Transverse colon (tissue), 4 donors: ENCODE data around the gene PRR7.
A peak's percentile ranks its signal among the peaks of the same experiment; 100 is the strongest.

ENCODE experiments used
- POLR2AphosphoS5 ChIP-seq, 3 donors: sonication (generic); formaldehyde crosslinking; IDR thresholded peaks; one replicate each; pipeline ENCODE4 v1.6.1; 2016; ENCODE audit warnings: antibody characterized with exemption in 3 of 3
- TF ChIP-seq, protein P1 (sequence below), 5 experiments: fragments of 200-600 bp in 3 of 5; fragments of 450-650 bp in 2 of 5; sonication (generic) in 3 of 5; IDR thresholded peaks; 1 replicate in 2 of 5; 2 replicates in 3 of 5; pipeline ENCODE4 v1.5.1; 2016 to 2017; ENCODE audit warnings: antibody characterized with exemption in 5 of 5, inconsistent platforms in 3 of 5, mild to moderate bottlenecking in 2 of 5, moderate library complexity in 1 of 5

DNA sequence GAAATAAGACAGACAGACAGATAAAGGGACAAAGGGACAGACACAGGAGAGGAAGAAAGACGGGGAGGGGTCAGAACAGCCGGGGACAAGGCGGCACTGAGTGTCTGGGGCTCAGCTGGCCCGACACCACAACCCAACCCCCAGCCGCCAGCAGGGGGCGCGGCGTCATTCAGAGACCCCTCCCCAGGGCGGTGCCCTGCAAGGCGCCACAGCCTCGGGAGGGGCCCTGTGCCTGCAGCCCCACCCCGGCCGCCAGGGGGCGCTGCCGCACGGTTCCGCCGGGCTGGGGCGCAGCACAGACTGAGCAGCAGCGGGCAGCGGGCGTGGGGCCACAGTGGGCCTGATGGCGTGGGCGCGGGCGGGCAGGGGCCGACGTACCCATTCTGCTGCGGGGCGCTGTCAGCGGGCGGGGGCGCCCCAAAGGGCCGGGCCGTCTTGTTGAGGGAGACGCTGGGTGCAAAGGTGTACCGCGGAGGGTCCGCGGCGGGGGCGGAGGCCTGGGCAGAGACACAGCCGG lies 44.9 kb downstream of the PRR7 start:
- TF ChIP-seq, protein P1, sequence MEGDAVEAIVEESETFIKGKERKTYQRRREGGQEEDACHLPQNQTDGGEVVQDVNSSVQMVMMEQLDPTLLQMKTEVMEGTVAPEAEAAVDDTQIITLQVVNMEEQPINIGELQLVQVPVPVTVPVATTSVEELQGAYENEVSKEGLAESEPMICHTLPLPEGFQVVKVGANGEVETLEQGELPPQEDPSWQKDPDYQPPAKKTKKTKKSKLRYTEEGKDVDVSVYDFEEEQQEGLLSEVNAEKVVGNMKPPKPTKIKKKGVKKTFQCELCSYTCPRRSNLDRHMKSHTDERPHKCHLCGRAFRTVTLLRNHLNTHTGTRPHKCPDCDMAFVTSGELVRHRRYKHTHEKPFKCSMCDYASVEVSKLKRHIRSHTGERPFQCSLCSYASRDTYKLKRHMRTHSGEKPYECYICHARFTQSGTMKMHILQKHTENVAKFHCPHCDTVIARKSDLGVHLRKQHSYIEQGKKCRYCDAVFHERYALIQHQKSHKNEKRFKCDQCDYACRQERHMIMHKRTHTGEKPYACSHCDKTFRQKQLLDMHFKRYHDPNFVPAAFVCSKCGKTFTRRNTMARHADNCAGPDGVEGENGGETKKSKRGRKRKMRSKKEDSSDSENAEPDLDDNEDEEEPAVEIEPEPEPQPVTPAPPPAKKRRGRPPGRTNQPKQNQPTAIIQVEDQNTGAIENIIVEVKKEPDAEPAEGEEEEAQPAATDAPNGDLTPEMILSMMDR (IDR thresholded peaks at IDR 0.05): peak; percentile 65 to 86 (median 79)
- TF ChIP-seq POLR2AphosphoS5 (IDR thresholded peaks at IDR 0.05): peak in 1 of 3 donors; percentile 5
